Gastroesophageal sphincter (tissue), 4 donors: ENCODE results near the gene FAXDC2. TPM values are rescaled to one million over a fixed set of nuclear protein-coding genes. Genes with fewer than 3 reads are reported as not detected.
"Not testable (repeated sequence)": the region's sequence is repeated elsewhere in the genome, so short reads cannot be mapped to it uniquely, and the experiment has no call there.

Experiments
- ATAC-seq: fragments of 150-250 bp; one replicate; pipeline ENCODE4 v1.9.1; 2016; ENCODE audit warnings: mild to moderate bottlenecking, moderate library complexity
- H3K27ac ChIP-seq, 4 donors: fragments of 200-600 bp; sonication (generic) in 3 of 4; 1 replicate in 3 of 4; 2 replicates in 1 of 4; pipeline ENCODE4 v1.5.1; 2016 to 2019
- H3K27me3 ChIP-seq: fragments of 200-600 bp; sonication (generic); one replicate; pipeline ENCODE4 v1.5.1; 2019
- H3K36me3 ChIP-seq, 2 donors: fragments of 200-600 bp; sonication (generic); one replicate each; pipeline ENCODE4 v1.5.1; 2019; ENCODE audit warnings: control low read depth in 1 of 2
- H3K4me1 ChIP-seq, 3 donors: fragments of 200-600 bp; sonication (generic); 1 replicate in 2 of 3; 2 replicates in 1 of 3; pipeline ENCODE4 v1.5.1; 2016 to 2019; ENCODE audit warnings: control low read depth in 2 of 3
- H3K4me3 ChIP-seq, 2 donors: fragments of 200-600 bp; sonication (generic); one replicate each; pipeline ENCODE4 v1.5.1; 2019; ENCODE audit warnings: mild to moderate bottlenecking in 1 of 2, moderate library complexity in 1 of 2
- H3K9me3 ChIP-seq, 3 donors: fragments of 200-600 bp; sonication (generic); one replicate each; pipeline ENCODE4 v1.5.1; 2017 to 2019; ENCODE audit warnings: control low read depth in 2 of 3
- EP300 ChIP-seq: sonication (generic); formaldehyde crosslinking; IDR thresholded peaks from one replicate; pipeline ENCODE4 v1.6.1; 2017; ENCODE audit warnings: antibody characterized with exemption, mild to moderate bottlenecking
- POLR2A ChIP-seq, 2 donors: fragments of 450-650 bp; IDR thresholded peaks; one replicate each; pipeline ENCODE4 v1.6.1; 2017; ENCODE audit warnings: antibody characterized with exemption in 2 of 2, mild to moderate bottlenecking in 2 of 2, moderate library complexity in 1 of 2
- POLR2AphosphoS5 ChIP-seq: sonication (generic); formaldehyde crosslinking; IDR thresholded peaks from one replicate; pipeline ENCODE4 v1.6.1; 2017; ENCODE audit warnings: antibody characterized with exemption
- WGBS, 2 donors: methylation state at CpG; one replicate each; pipeline ENCODE4 v1.1.5; 2018; ENCODE audit warnings: low coverage in 1 of 2; 5-methylcytosine and 5-hydroxymethylcytosine counted together
- total RNA-seq, 4 donors: library from RNA; depleted of rRNA; stranded (reverse); fragments of >200 nt; gene quantifications; one replicate each; pipeline ENCODE4 v1.1.0, GENCODE V29; 2016
- TF ChIP-seq, protein P1 (sequence below), 4 experiments: fragments of 200-600 bp in 2 of 4; fragments of 450-650 bp in 2 of 4; sonication (generic) in 1 of 4; IDR thresholded peaks; one replicate each; pipeline ENCODE4 v1.5.1; 2017 to 2019; ENCODE audit warnings: antibody characterized with exemption in 4 of 4, mild to moderate bottlenecking in 2 of 4, moderate library complexity in 2 of 4

FAXDC2 gene
- total RNA-seq, 4 donors from 2014 or later, result 26.6 to 75.5 (median 46.4) TPM

DNA sequence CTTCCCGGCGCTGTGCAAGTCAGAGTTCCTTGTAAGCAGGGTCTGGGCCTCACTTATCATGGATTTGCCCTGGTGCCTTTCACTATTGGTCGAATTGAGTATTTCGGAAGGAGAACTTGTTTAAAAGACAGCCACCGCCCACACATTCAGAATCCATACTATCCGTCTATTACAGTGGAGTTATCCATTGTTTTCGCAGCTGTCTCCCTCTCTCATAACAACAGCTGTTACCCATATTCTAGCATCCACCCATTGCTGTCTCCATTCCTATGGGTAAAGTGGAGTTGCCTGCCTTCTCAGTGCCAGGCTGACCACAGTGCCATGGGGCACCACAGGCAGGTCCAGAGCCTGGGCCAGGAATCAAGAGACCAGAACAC lies 20.2 kb downstream of the FAXDC2 start:
- TF ChIP-seq, protein P1, sequence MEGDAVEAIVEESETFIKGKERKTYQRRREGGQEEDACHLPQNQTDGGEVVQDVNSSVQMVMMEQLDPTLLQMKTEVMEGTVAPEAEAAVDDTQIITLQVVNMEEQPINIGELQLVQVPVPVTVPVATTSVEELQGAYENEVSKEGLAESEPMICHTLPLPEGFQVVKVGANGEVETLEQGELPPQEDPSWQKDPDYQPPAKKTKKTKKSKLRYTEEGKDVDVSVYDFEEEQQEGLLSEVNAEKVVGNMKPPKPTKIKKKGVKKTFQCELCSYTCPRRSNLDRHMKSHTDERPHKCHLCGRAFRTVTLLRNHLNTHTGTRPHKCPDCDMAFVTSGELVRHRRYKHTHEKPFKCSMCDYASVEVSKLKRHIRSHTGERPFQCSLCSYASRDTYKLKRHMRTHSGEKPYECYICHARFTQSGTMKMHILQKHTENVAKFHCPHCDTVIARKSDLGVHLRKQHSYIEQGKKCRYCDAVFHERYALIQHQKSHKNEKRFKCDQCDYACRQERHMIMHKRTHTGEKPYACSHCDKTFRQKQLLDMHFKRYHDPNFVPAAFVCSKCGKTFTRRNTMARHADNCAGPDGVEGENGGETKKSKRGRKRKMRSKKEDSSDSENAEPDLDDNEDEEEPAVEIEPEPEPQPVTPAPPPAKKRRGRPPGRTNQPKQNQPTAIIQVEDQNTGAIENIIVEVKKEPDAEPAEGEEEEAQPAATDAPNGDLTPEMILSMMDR (IDR thresholded peaks at IDR 0.05), result no peak
- no peak for TF ChIP-seq POLR2AphosphoS5
- no peak for TF ChIP-seq EP300
- TF ChIP-seq POLR2A (IDR thresholded peaks at IDR 0.05), result no peak
- Histone ChIP-seq H3K27ac (no peak overlapping the region), H3K4me3 (no peak overlapping the region), H3K4me1 (peaks cover 0 to 25% (median 3%) of the 10 kb centered on the region in 3 donors), H3K9me3 (no peaks in the 10 kb centered on the region), H3K36me3 (peaks cover 0 to 84% of the 10 kb centered on the region in 2 donors), H3K27me3 (no peaks in the 10 kb centered on the region)
- WGBS, 2 donors, result 84 to 90% methylated on average over 3 to 7 of the region's 7 CpGs
- ATAC-seq, result no peak

DNA sequence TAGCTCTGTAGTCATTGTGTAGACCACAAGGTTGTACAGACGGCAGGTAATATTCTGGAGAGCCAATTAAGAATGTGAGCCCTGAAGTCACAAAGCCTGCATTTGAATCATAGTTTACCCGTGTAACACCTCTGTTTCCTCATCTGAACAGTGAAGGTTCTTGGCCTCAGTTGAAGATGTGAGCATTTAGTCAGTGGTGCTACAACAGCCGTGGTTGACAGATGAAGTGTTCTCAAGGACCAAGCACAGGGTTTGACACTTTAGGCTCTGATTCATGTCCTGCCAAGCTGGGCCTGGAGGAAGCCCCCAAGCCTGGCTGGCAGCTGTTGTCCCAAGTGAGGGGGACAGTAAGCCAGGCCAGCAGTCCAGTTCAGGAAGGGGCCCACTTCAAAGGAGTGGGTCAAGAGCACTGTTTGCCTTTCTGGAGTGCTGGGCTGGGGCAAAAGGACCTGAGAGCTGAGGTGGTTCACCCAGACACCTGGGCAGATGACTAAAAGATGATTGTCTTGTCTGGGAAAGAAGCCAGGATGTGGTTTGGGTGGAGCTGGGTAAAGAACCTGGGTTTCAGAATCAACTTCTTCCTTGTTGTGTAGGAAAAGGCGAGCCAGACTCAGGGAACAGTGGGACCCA lies 20.7 kb downstream of the FAXDC2 start:
- Histone ChIP-seq H3K27ac (no peak overlapping the region), H3K27me3 (no peaks in the 10 kb centered on the region), H3K4me3 (no peak overlapping the region), H3K9me3 (no peaks in the 10 kb centered on the region), H3K4me1 (peaks cover 0 to 20% (median 0%) of the 10 kb centered on the region in 3 donors), H3K36me3 (peaks cover 0 to 88% of the 10 kb centered on the region in 2 donors)
- TF ChIP-seq POLR2A (IDR thresholded peaks at IDR 0.05) (no peak), EP300 (no peak), POLR2AphosphoS5 (no peak)
- TF ChIP-seq, protein P1 (IDR thresholded peaks at IDR 0.05), result no peak
- WGBS, 2 donors, result 73 to 80% methylated on average over 2 to 3 of the region's 4 CpGs
- no peak for ATAC-seq

DNA sequence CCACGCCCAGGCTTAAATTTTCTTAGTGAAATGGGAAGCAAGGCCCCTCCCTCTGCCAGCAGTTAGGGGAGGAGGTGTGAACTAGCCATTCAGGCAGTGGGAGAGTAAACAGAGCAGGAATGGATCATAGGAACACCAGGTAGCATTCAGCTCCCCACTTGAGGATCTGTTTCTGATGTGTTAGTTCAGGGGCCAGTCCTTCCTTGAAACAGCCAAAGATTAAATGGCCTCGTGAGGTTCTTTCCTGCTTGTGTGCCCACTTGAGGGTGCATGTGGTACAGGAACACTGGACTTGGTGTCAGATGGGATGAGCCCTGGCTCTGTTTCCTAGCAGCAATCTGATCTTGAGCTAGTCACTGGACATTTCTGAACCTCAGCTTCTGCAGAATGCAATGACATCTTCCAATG lies 21.2 kb downstream of the FAXDC2 start:
- ATAC-seq, result no peak
- Histone ChIP-seq H3K9me3 (no peaks in the 10 kb centered on the region), H3K4me3 (no peak overlapping the region), H3K27me3 (no peaks in the 10 kb centered on the region), H3K27ac (no peak overlapping the region), H3K36me3 (peaks cover 0 to 91% of the 10 kb centered on the region in 2 donors), H3K4me1 (peaks cover 0 to 15% (median 0%) of the 10 kb centered on the region in 3 donors)
- no peak for TF ChIP-seq EP300
- no peak for TF ChIP-seq POLR2A (IDR thresholded peaks at IDR 0.05)
- TF ChIP-seq, protein P1 (IDR thresholded peaks at IDR 0.05), result no peak
- no peak for TF ChIP-seq POLR2AphosphoS5
- 43 to 100% methylated on average over 1 of the region's 2 CpGs for WGBS, 2 donors

DNA sequence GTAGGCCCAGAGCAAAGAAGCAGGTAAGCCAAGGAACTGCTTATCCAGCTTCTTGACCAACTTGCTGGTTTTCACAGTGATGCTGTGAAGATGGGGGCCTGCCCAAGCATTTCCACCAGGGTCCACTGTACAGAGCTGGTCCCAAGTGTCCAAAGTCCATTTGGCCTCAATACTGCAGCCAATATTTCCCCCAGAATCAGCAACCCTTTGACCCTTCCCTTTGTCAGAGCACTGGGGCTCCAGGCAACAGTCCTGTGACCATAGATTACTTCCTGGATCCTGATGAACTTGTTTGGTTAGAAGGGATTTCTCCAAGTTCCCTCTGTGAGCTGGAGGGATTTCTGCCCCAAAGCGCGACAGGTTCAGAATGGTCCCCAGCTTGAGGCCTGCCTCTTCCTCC lies 26.3 kb downstream of the FAXDC2 start:
- Histone ChIP-seq H3K4me3 (no peak overlapping the region), H3K27ac (peak overlapping the region in 1 of 4 donors; percentile 19), H3K9me3 (no peaks in the 10 kb centered on the region), H3K36me3 (peaks cover 0 to 98% of the 10 kb centered on the region in 2 donors), H3K4me1 (peaks cover 0 to 4% (median 0%) of the 10 kb centered on the region in 3 donors), H3K27me3 (no peaks in the 10 kb centered on the region)
- 100% methylated on average over 2 of the region's 2 CpGs for WGBS, 2 donors
- ATAC-seq, result no peak
- TF ChIP-seq POLR2A (IDR thresholded peaks at IDR 0.05) (no peak), EP300 (no peak), POLR2AphosphoS5 (no peak)
- TF ChIP-seq, protein P1 (IDR thresholded peaks at IDR 0.05), result no peak

DNA sequence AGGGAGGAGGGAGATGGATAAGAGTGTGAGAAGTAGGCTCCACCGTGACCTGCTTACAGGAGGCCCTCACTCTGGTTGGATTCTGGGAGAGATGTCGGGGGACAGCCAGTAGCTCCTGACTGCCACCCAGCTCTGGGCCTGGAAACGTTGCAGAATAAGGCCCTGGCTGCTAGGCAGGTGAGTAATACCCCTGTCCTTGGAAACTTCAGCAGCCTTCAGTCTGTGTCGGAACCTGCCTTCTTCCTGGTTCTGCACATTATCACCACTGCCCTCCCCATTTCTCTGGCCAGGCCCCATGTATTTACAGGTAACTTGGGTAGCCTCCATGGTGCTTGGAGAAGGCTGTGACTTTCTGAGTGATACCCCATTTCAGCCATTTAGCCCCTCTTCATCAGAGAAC lies 26.8 kb downstream of the FAXDC2 start:
- Histone ChIP-seq H3K4me3 (no peak overlapping the region), H3K36me3 (peaks cover 0 to 98% of the 10 kb centered on the region in 2 donors), H3K9me3 (no peaks in the 10 kb centered on the region), H3K27me3 (no peaks in the 10 kb centered on the region), H3K27ac (peak overlapping the region in 1 of 4 donors; percentile 19), H3K4me1 (peaks cover 0 to 9% (median 0%) of the 10 kb centered on the region in 3 donors)
- ATAC-seq, result no peak
- 75 to 100% methylated on average over 1 to 3 of the region's 4 CpGs for WGBS, 2 donors
- TF ChIP-seq POLR2A (IDR thresholded peaks at IDR 0.05), result no peak
- TF ChIP-seq EP300, result no peak
- TF ChIP-seq, protein P1 (IDR thresholded peaks at IDR 0.05), result no peak
- TF ChIP-seq POLR2AphosphoS5, result no peak

DNA sequence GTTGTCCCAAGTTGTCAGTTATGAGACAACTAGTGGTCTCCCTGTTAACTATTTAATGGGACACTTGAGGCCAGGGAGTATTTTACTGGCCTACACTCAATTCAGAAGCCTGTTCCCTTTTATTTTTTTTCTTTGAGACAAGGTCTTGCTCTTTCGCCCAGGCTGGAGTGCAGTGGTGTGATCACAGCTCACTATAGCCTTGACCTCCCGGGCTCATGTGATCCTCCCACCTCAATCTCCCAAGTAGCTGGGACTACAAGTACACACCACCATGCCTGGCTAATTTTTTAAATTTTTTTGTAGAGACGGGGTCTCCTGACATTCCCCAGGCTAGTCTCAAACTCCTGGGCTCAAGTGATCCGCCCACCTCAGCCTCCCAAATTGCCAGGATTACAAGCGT lies 27.5 kb downstream of the FAXDC2 start:
- H3K27ac ChIP-seq, ATAC-seq, H3K4me3 ChIP-seq, H3K27me3 ChIP-seq, H3K9me3 ChIP-seq: not testable (repeated sequence)
- 72 to 100% methylated on average over 2 to 3 of the region's 5 CpGs for WGBS, 2 donors
- peaks cover 0 to 96% of the 10 kb centered on the region in 2 donors for H3K36me3 ChIP-seq
- H3K4me1 ChIP-seq, result peaks cover 0 to 16% (median 0%) of the 10 kb centered on the region in 3 donors
